Tibial nerve (tissue), 4 donors: ENCODE results near the gene GLYR1. TPM values are rescaled to one million over a fixed set of nuclear protein-coding genes. Genes with fewer than 3 reads are reported as not detected.

Experiments
- DNase-seq, 2 donors: peaks; one replicate each; pipeline ENCODE4 v3.0.0-alpha.2; 2019; ENCODE audit warnings: low spot score in 2 of 2
- H3K27ac ChIP-seq, 4 donors: fragments of 200-600 bp; sonication (generic) in 3 of 4; one replicate each; pipeline ENCODE4 v1.5.1; 2017 to 2019; ENCODE audit warnings: mild to moderate bottlenecking in 1 of 4
- H3K27me3 ChIP-seq, 2 donors: fragments of 200-600 bp; sonication (generic) in 1 of 2; one replicate each; pipeline versions ENCODE4 v1.5.1 to v1.6.0; 2017 to 2019
- H3K36me3 ChIP-seq, 3 donors: fragments of 200-600 bp; sonication (generic); one replicate each; pipeline ENCODE4 v1.5.1; 2018 to 2019
- H3K4me1 ChIP-seq, 4 donors: fragments of 200-600 bp; sonication (generic) in 3 of 4; one replicate each; pipeline ENCODE4 v1.5.1; 2017 to 2019
- H3K4me3 ChIP-seq, 4 donors: fragments of 200-600 bp; sonication (generic) in 3 of 4; one replicate each; pipeline ENCODE4 v1.5.1; 2017 to 2019; ENCODE audit warnings: mild to moderate bottlenecking in 1 of 4, moderate library complexity in 1 of 4
- H3K9me3 ChIP-seq, 4 donors: fragments of 200-600 bp; sonication (generic) in 3 of 4; one replicate each; pipeline ENCODE4 v1.5.1; 2017 to 2019
- EP300 ChIP-seq, 2 donors: sonication (generic); formaldehyde crosslinking; IDR thresholded peaks; one replicate each; pipeline ENCODE4 v1.6.1; 2017; ENCODE audit warnings: antibody characterized with exemption in 2 of 2, mild to moderate bottlenecking in 1 of 2
- POLR2A ChIP-seq, 2 donors: fragments of 450-650 bp; IDR thresholded peaks; one replicate each; pipeline ENCODE4 v1.6.1; 2017; ENCODE audit warnings: antibody characterized with exemption in 2 of 2, mild to moderate bottlenecking in 2 of 2, moderate library complexity in 2 of 2
- WGBS, 2 donors: methylation state at CpG; one replicate each; pipeline ENCODE4 v1.1.5; 2018; 5-methylcytosine and 5-hydroxymethylcytosine counted together
- total RNA-seq, 4 donors: library from RNA; depleted of rRNA; stranded (reverse); fragments of >200 nt; gene quantifications; one replicate each; pipeline ENCODE4 v1.1.0, GENCODE V29; 2016
- TF ChIP-seq, protein P1 (sequence below), 5 experiments: fragments of 200-600 bp in 3 of 5; fragments of 450-650 bp in 2 of 5; sonication (generic) in 3 of 5; IDR thresholded peaks; one replicate each; pipeline ENCODE4 v1.5.1; 2016 to 2019; ENCODE audit warnings: antibody characterized with exemption in 5 of 5, mild to moderate bottlenecking in 3 of 5, moderate library complexity in 2 of 5

The GLYR1 gene
- total RNA-seq, 4 donors from 2014 or later: 42.0 to 59.4 (median 50.9) TPM

DNA sequence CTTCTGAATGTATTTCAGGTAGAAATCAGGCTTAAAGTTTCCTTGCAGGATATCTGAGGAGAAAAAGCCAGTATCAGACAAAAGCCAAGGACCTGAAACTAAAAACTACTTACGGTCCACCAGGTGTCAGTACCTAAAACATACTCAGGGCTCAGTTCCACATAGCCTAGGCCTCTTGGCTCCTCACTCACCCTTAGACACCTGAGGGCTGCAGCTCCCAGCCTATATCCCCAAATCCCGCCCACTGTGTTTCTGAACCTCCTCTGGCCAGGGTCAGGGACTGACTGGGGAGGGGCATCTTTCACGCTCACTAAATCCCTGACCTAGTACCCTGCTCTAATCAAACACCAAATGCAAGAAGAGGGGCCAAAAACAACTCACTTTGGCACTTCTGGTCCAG lies 35.8 kb downstream of the GLYR1 start:
- no peaks in the 10 kb centered on the region for H3K4me1 ChIP-seq
- peaks cover 2 to 96% (median 8%) of the 10 kb centered on the region in 3 donors for H3K36me3 ChIP-seq
- 88 to 92% methylated on average over 3 of the region's 3 CpGs for WGBS, 2 donors
- no peaks in the 10 kb centered on the region for H3K9me3 ChIP-seq
- H3K27me3 ChIP-seq: no peaks in the 10 kb centered on the region
- no peak for TF ChIP-seq POLR2A (IDR thresholded peaks at IDR 0.05)
- TF ChIP-seq, protein P1, sequence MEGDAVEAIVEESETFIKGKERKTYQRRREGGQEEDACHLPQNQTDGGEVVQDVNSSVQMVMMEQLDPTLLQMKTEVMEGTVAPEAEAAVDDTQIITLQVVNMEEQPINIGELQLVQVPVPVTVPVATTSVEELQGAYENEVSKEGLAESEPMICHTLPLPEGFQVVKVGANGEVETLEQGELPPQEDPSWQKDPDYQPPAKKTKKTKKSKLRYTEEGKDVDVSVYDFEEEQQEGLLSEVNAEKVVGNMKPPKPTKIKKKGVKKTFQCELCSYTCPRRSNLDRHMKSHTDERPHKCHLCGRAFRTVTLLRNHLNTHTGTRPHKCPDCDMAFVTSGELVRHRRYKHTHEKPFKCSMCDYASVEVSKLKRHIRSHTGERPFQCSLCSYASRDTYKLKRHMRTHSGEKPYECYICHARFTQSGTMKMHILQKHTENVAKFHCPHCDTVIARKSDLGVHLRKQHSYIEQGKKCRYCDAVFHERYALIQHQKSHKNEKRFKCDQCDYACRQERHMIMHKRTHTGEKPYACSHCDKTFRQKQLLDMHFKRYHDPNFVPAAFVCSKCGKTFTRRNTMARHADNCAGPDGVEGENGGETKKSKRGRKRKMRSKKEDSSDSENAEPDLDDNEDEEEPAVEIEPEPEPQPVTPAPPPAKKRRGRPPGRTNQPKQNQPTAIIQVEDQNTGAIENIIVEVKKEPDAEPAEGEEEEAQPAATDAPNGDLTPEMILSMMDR (IDR thresholded peaks at IDR 0.05): no peak
- TF ChIP-seq EP300 (IDR thresholded peaks at IDR 0.05): no peak
- H3K4me3 ChIP-seq: no peak overlapping the region
- no peak overlapping the region for H3K27ac ChIP-seq
- no peak for DNase-seq

DNA sequence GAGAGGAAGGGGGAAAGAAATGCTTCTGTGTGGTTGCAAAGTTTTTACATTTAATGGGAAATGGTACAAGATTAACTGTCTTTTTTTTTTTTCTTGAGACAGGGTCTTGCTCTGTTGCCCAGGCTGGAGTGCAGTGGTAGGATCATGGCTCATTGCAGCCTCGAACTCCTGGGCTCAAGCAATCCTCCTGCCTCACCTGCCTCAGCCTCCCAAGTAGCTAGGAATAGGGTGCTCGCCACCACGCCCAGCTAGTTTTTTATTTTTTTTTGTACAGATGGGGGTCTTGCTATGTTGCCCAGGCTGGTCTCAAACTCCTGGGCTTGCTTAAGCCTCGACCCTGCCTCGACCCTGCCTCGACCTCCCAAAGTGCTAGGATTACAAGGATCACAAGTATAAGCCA lies 40.8 kb downstream of the GLYR1 start:
- H3K27me3 ChIP-seq: no peaks in the 10 kb centered on the region
- no peak overlapping the region for H3K4me3 ChIP-seq
- H3K36me3 ChIP-seq: peaks cover 0 to 70% (median 0%) of the 10 kb centered on the region in 3 donors
- TF ChIP-seq, protein P1 (IDR thresholded peaks at IDR 0.05): no peak
- TF ChIP-seq POLR2A (IDR thresholded peaks at IDR 0.05): no peak
- H3K27ac ChIP-seq: no peak overlapping the region
- H3K9me3 ChIP-seq: no peaks in the 10 kb centered on the region
- peaks cover 0 to 16% (median 8%) of the 10 kb centered on the region in 4 donors for H3K4me1 ChIP-seq
- DNase-seq: no peak
- WGBS, 2 donors: 94% methylated on average over 6 of the region's 6 CpGs

DNA sequence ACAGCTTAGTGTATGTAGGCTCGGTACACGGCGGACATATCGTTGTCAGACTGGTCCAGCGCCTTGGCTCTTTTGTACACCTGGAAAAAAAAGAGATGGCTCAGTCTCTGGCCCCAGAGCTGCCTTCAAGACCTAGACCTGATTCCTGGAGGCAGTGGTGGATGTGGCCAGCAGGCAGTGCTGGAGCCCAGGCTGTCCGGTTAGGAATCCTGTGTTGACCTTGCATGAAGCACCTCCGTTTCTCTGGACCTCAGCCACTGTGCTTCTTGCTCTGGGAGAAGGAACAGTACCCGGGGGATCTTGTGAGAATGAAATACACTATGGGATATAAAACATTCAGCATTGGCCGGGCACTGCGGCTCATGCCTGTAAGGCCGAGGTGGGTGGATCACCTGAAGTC lies 41.9 kb downstream of the GLYR1 start:
- H3K9me3 ChIP-seq: no peaks in the 10 kb centered on the region
- H3K36me3 ChIP-seq: peaks cover 0 to 62% (median 0%) of the 10 kb centered on the region in 3 donors
- H3K4me1 ChIP-seq: peaks cover 0 to 20% (median 9%) of the 10 kb centered on the region in 4 donors
- 87 to 89% methylated on average over 11 of the region's 11 CpGs for WGBS, 2 donors
- H3K27ac ChIP-seq: no peak overlapping the region
- no peaks in the 10 kb centered on the region for H3K27me3 ChIP-seq
- TF ChIP-seq POLR2A (IDR thresholded peaks at IDR 0.05): no peak
- TF ChIP-seq, protein P1 (IDR thresholded peaks at IDR 0.05): no peak
- H3K4me3 ChIP-seq: no peak overlapping the region
- no peak for DNase-seq

- no peak for DNase-seq
- no peak overlapping the region for H3K4me3 ChIP-seq
- H3K9me3 ChIP-seq: no peaks in the 10 kb centered on the region
- H3K36me3 ChIP-seq: peaks cover 0 to 59% (median 0%) of the 10 kb centered on the region in 3 donors
- TF ChIP-seq POLR2A (IDR thresholded peaks at IDR 0.05): no peak
- TF ChIP-seq EP300 (IDR thresholded peaks at IDR 0.05): no peak
- TF ChIP-seq, protein P1 (IDR thresholded peaks at IDR 0.05): no peak
- WGBS, 2 donors: 80 to 82% methylated on average over 21 to 26 of the region's 26 CpGs
- H3K27ac ChIP-seq: no peak overlapping the region
- H3K27me3 ChIP-seq: no peaks in the 10 kb centered on the region
- H3K4me1 ChIP-seq: peaks cover 0 to 20% (median 9%) of the 10 kb centered on the region in 4 donors
These were observed 43.0 kb downstream of the GLYR1 start for GRCh38 chr16:4803898-4804762.

GRCh38 chr16:4803401-4803844 lies 43.7 kb downstream of the GLYR1 start:
- peak overlapping the region in 2 of 4 donors; percentile 82 to 83 for H3K27ac ChIP-seq
- no peak for TF ChIP-seq EP300 (IDR thresholded peaks at IDR 0.05)
- TF ChIP-seq, protein P1 (IDR thresholded peaks at IDR 0.05): no peak
- TF ChIP-seq POLR2A (IDR thresholded peaks at IDR 0.05): no peak
- DNase-seq: no peak
- WGBS, 2 donors: 40 to 42% methylated on average over 8 of the region's 8 CpGs
- peaks cover 0 to 20% (median 9%) of the 10 kb centered on the region in 4 donors for H3K4me1 ChIP-seq
- H3K36me3 ChIP-seq: peaks cover 0 to 59% (median 0%) of the 10 kb centered on the region in 3 donors
- no peaks in the 10 kb centered on the region for H3K27me3 ChIP-seq
- H3K4me3 ChIP-seq: peak overlapping the region in 3 of 4 donors; percentile 75 to 82 (median 81)
- H3K9me3 ChIP-seq: no peaks in the 10 kb centered on the region
